Stimulated activated naive CD8-positive, alpha-beta T cell treated with anti-CD3 and anti-CD28 coated beads, Interleukin-15, amount 100 ng/mL, for 72 hours (primary cell): ENCODE data around the gene REEP3.
"Not testable (repeated sequence)": the region's sequence is repeated elsewhere in the genome, so short reads cannot be mapped to it uniquely, and the experiment has no call there.

Source experiments
- ATAC-seq: fragments of 150-1000 bp; cut with Tn5 transposase; 2 replicates; pipeline ENCODE4 v1.10.0; 2021; ENCODE audit warnings: mild to moderate bottlenecking, moderate library complexity
- DNase-seq, 2 donors: peaks; one replicate each; pipeline ENCODE4 v3.0.0; 2021 to 2022
- H3K27ac Mint-ChIP-seq, 2 donors: one replicate each; pipeline ENCODE4 v1.8.0; 2022; ENCODE audit warnings: mild to moderate bottlenecking in 2 of 2, mixed read lengths in 2 of 2, moderate library complexity in 2 of 2
- H3K27me3 Mint-ChIP-seq: one replicate; pipeline ENCODE4 v1.8.0; 2022; ENCODE audit warnings: mixed read lengths
- H3K4me1 Mint-ChIP-seq: one replicate; pipeline ENCODE4 v1.8.0; 2022; ENCODE audit warnings: mild to moderate bottlenecking, mixed read lengths
- H3K4me3 Mint-ChIP-seq, 2 donors: one replicate each; pipeline ENCODE4 v1.8.0; 2022; ENCODE audit warnings: mild to moderate bottlenecking in 2 of 2, mixed read lengths in 2 of 2, moderate library complexity in 1 of 2
- H3K9me3 Mint-ChIP-seq, 2 donors: one replicate each; pipeline ENCODE4 v1.8.0; 2022; ENCODE audit warnings: mixed read lengths in 2 of 2

The REEP3 gene

GRCh38 chr10:63500551-63500950 is 20.6 kb upstream of the REEP3 start:
- not testable (repeated sequence) for H3K9me3 Mint-ChIP-seq, H3K27me3 Mint-ChIP-seq, DNase-seq, H3K4me3 Mint-ChIP-seq, ATAC-seq, H3K27ac Mint-ChIP-seq
- peaks cover 34% of the 10 kb centered on the region for H3K4me1 Mint-ChIP-seq

GRCh38 chr10:63501954-63502353 is 19.2 kb upstream of the REEP3 start:
- Mint-ChIP-seq H3K4me3 (no peak overlapping the region), H3K27me3 (no peaks in the 10 kb centered on the region), H3K27ac (no peak overlapping the region), H3K9me3 (no peaks in the 10 kb centered on the region), H3K4me1 (peaks cover 26% of the 10 kb centered on the region)
- DNase-seq (no peak), ATAC-seq (no peak)

GRCh38 chr10:63502832-63503231 is 18.4 kb upstream of the REEP3 start:
- peak overlapping the region in 1 of 2 donors; percentile 75 for H3K27ac Mint-ChIP-seq
- H3K4me1 Mint-ChIP-seq: peaks cover 19% of the 10 kb centered on the region
- H3K9me3 Mint-ChIP-seq: no peaks in the 10 kb centered on the region
- ATAC-seq: no peak
- H3K4me3 Mint-ChIP-seq: no peak overlapping the region
- no peaks in the 10 kb centered on the region for H3K27me3 Mint-ChIP-seq
- DNase-seq: no peak

GRCh38 chr10:63503395-63503794 is 17.8 kb upstream of the REEP3 start:
- no peak overlapping the region for H3K4me3 Mint-ChIP-seq
- H3K27me3 Mint-ChIP-seq: no peaks in the 10 kb centered on the region
- ATAC-seq (no peak), DNase-seq (no peak)
- H3K9me3 Mint-ChIP-seq: no peaks in the 10 kb centered on the region
- H3K4me1 Mint-ChIP-seq: peaks cover 19% of the 10 kb centered on the region
- H3K27ac Mint-ChIP-seq: no peak overlapping the region

GRCh38 chr10:63504145-63504881 is 16.9 kb upstream of the REEP3 start:
- Mint-ChIP-seq H3K9me3 (no peaks in the 10 kb centered on the region), H3K4me1 (peaks cover 18% of the 10 kb centered on the region), H3K27me3 (no peaks in the 10 kb centered on the region), H3K27ac (no peak overlapping the region), H3K4me3 (no peak overlapping the region)
- ATAC-seq: no peak
- DNase-seq: no peak

GRCh38 chr10:63505562-63505961 is 15.6 kb upstream of the REEP3 start:
- Mint-ChIP-seq H3K9me3 (no peaks in the 10 kb centered on the region), H3K4me3 (no peak overlapping the region), H3K4me1 (peaks cover 27% of the 10 kb centered on the region), H3K27me3 (no peaks in the 10 kb centered on the region), H3K27ac (peak overlapping the region in 1 of 2 donors; percentile 18)
- DNase-seq: no peak
- ATAC-seq: no peak

- DNase-seq: no peak
- no peak overlapping the region for H3K4me3 Mint-ChIP-seq
- no peak for ATAC-seq
- no peaks in the 10 kb centered on the region for H3K27me3 Mint-ChIP-seq
- no peak overlapping the region for H3K27ac Mint-ChIP-seq
- peaks cover 33% of the 10 kb centered on the region for H3K4me1 Mint-ChIP-seq
- no peaks in the 10 kb centered on the region for H3K9me3 Mint-ChIP-seq
Measured at GRCh38 chr10:63506554-63506953, 14.6 kb upstream of the REEP3 start.

- no peaks in the 10 kb centered on the region for H3K27me3 Mint-ChIP-seq
- H3K4me1 Mint-ChIP-seq: peaks cover 80% of the 10 kb centered on the region
Measured at GRCh38 chr10:63515002-63515763, 6.0 kb upstream of the REEP3 start.

GRCh38 chr10:63516207-63516606 is 5.0 kb upstream of the REEP3 start:
- Mint-ChIP-seq H3K4me3 (peak overlapping the region in 1 of 2 donors; percentile 17), H3K27ac (no peak overlapping the region), H3K9me3 (peaks cover 0 to 6% of the 10 kb centered on the region in 2 donors), H3K27me3 (no peaks in the 10 kb centered on the region), H3K4me1 (peaks cover 75% of the 10 kb centered on the region)
- DNase-seq (no peak), ATAC-seq (no peak)

More at GRCh38 chr10:63515002-63515763, 6.0 kb upstream of the REEP3 start:
- ATAC-seq (peak; percentile 69), DNase-seq (peak in 1 of 2 donors; percentile 14)
- H3K9me3 Mint-ChIP-seq: peaks cover 0 to 6% of the 10 kb centered on the region in 2 donors
- H3K27ac Mint-ChIP-seq: peak overlapping the region; percentile 2 to 66
- H3K4me3 Mint-ChIP-seq: peak overlapping the region; percentile 8 to 38

- peaks cover 74% of the 10 kb centered on the region for H3K4me1 Mint-ChIP-seq
- H3K27ac Mint-ChIP-seq: no peak overlapping the region
- ATAC-seq (no peak), DNase-seq (no peak)
- H3K9me3 Mint-ChIP-seq: peaks cover 0 to 6% of the 10 kb centered on the region in 2 donors
- no peaks in the 10 kb centered on the region for H3K27me3 Mint-ChIP-seq
- peak overlapping the region in 1 of 2 donors; percentile 24 for H3K4me3 Mint-ChIP-seq
Measured at GRCh38 chr10:63518690-63519288, 2.4 kb upstream of the REEP3 start.

GRCh38 chr10:63521416-63522276 is 445 bp downstream of the REEP3 start:
- DNase-seq (peak; percentile 72 to 75), ATAC-seq (peak; percentile 78)
- Mint-ChIP-seq H3K4me3 (peak overlapping the region; percentile 78 to 86), H3K4me1 (peaks cover 68% of the 10 kb centered on the region), H3K27ac (peak overlapping the region; percentile 94 to 97), H3K9me3 (no peaks in the 10 kb centered on the region), H3K27me3 (no peaks in the 10 kb centered on the region)

GRCh38 chr10:63522277-63522687 is 1.1 kb downstream of the REEP3 start:
- peak overlapping the region; percentile 78 to 86 for H3K4me3 Mint-ChIP-seq
- ATAC-seq: no peak
- no peaks in the 10 kb centered on the region for H3K27me3 Mint-ChIP-seq
- DNase-seq: no peak
- H3K9me3 Mint-ChIP-seq: no peaks in the 10 kb centered on the region
- peak overlapping the region; percentile 73 to 97 for H3K27ac Mint-ChIP-seq
- peaks cover 61% of the 10 kb centered on the region for H3K4me1 Mint-ChIP-seq

GRCh38 chr10:63522995-63523394 is 1.8 kb downstream of the REEP3 start:
- ATAC-seq: no peak
- no peaks in the 10 kb centered on the region for H3K9me3 Mint-ChIP-seq
- H3K27me3 Mint-ChIP-seq: no peaks in the 10 kb centered on the region
- H3K4me3 Mint-ChIP-seq: peak overlapping the region; percentile 78 to 86
- no peak for DNase-seq
- peaks cover 59% of the 10 kb centered on the region for H3K4me1 Mint-ChIP-seq
- H3K27ac Mint-ChIP-seq: peak overlapping the region in 1 of 2 donors; percentile 97

GRCh38 chr10:63525021-63525420 is 3.8 kb downstream of the REEP3 start:
- no peaks in the 10 kb centered on the region for H3K9me3 Mint-ChIP-seq
- no peak overlapping the region for H3K4me3 Mint-ChIP-seq
- H3K27me3 Mint-ChIP-seq: no peaks in the 10 kb centered on the region
- no peak for DNase-seq
- no peak overlapping the region for H3K27ac Mint-ChIP-seq
- ATAC-seq: no peak
- peaks cover 49% of the 10 kb centered on the region for H3K4me1 Mint-ChIP-seq

- no peak overlapping the region for H3K27ac Mint-ChIP-seq
- ATAC-seq (no peak), DNase-seq (no peak)
- H3K27me3 Mint-ChIP-seq: no peaks in the 10 kb centered on the region
- H3K4me1 Mint-ChIP-seq: peaks cover 39% of the 10 kb centered on the region
- H3K9me3 Mint-ChIP-seq: no peaks in the 10 kb centered on the region
- H3K4me3 Mint-ChIP-seq: no peak overlapping the region
Measured at GRCh38 chr10:63527401-63527800, 6.2 kb downstream of the REEP3 start.
